ENCODE data around the gene GRIN2D. TPM values are rescaled to one million over a fixed set of nuclear protein-coding genes. Genes with fewer than 3 reads are reported as not detected.

The GRIN2D gene
- total RNA-seq, 1 donor from 2014 or later = 0.34 TPM

GRCh38 chr19:48395499-48395898, 2.0 kb downstream of the GRIN2D start:
- Mint-ChIP-seq H3K4me1 (ENCODE audit: low read depth) (peaks cover 7% of the 10 kb centered on the region), H3K9me3 (ENCODE audit: low read depth) (peaks cover 2% of the 10 kb centered on the region), H3K4me3 (ENCODE audit: low read depth) (no peak overlapping the region), H3K27ac (no peak overlapping the region), H3K36me3 (ENCODE audit: insufficient read depth) (no peaks in the 10 kb centered on the region), H3K27me3 (peaks cover 60% of the 10 kb centered on the region)
- TF ChIP-seq CTCF (IDR thresholded peaks at IDR 0.05; ENCODE audit: unreplicated experiment) = no peak
- DNase-seq (ENCODE audit: low spot score, unreplicated experiment) = no peak

- Mint-ChIP-seq H3K9me3 (ENCODE audit: low read depth) (peaks cover 2% of the 10 kb centered on the region), H3K27me3 (peaks cover 60% of the 10 kb centered on the region), H3K4me3 (ENCODE audit: low read depth) (no peak overlapping the region), H3K4me1 (ENCODE audit: low read depth) (peaks cover 7% of the 10 kb centered on the region), H3K27ac (no peak overlapping the region), H3K36me3 (ENCODE audit: insufficient read depth) (no peaks in the 10 kb centered on the region)
- TF ChIP-seq CTCF (IDR thresholded peaks at IDR 0.05; ENCODE audit: unreplicated experiment) = no peak
- DNase-seq (ENCODE audit: low spot score, unreplicated experiment) = no peak
These were observed 2.8 kb downstream of the GRIN2D start for GRCh38 chr19:48396016-48396823.

GRCh38 chr19:48396824-48397176, 3.3 kb downstream of the GRIN2D start:
- Mint-ChIP-seq H3K4me1 (ENCODE audit: low read depth) (peaks cover 5% of the 10 kb centered on the region), H3K27me3 (peaks cover 58% of the 10 kb centered on the region), H3K4me3 (ENCODE audit: low read depth) (no peak overlapping the region), H3K36me3 (ENCODE audit: insufficient read depth) (no peaks in the 10 kb centered on the region), H3K27ac (no peak overlapping the region), H3K9me3 (ENCODE audit: low read depth) (peaks cover 2% of the 10 kb centered on the region)
- TF ChIP-seq CTCF (IDR thresholded peaks at IDR 0.05; ENCODE audit: unreplicated experiment) = no peak
- no peak for DNase-seq (ENCODE audit: low spot score, unreplicated experiment)

- peaks cover 2% of the 10 kb centered on the region for H3K9me3 Mint-ChIP-seq (ENCODE audit: low read depth)
- TF ChIP-seq CTCF (IDR thresholded peaks at IDR 0.05; ENCODE audit: unreplicated experiment) = no peak
- H3K4me3 Mint-ChIP-seq (ENCODE audit: low read depth) = peak overlapping the region; percentile 65
- H3K36me3 Mint-ChIP-seq (ENCODE audit: insufficient read depth) = no peaks in the 10 kb centered on the region
- peaks cover 56% of the 10 kb centered on the region for H3K27me3 Mint-ChIP-seq
- DNase-seq (ENCODE audit: low spot score, unreplicated experiment) = no peak
- H3K27ac Mint-ChIP-seq = peak overlapping the region; percentile 1
- H3K4me1 Mint-ChIP-seq (ENCODE audit: low read depth) = peaks cover 5% of the 10 kb centered on the region
These were observed 4.0 kb downstream of the GRIN2D start for GRCh38 chr19:48397263-48398101.

GRCh38 chr19:48398102-48398374, 4.6 kb downstream of the GRIN2D start:
- no peak for TF ChIP-seq CTCF (IDR thresholded peaks at IDR 0.05; ENCODE audit: unreplicated experiment)
- H3K27me3 Mint-ChIP-seq = peaks cover 50% of the 10 kb centered on the region
- H3K9me3 Mint-ChIP-seq (ENCODE audit: low read depth) = peaks cover 2% of the 10 kb centered on the region
- DNase-seq (ENCODE audit: low spot score, unreplicated experiment) = no peak
- H3K36me3 Mint-ChIP-seq (ENCODE audit: insufficient read depth) = no peaks in the 10 kb centered on the region
- peak overlapping the region; percentile 65 for H3K4me3 Mint-ChIP-seq (ENCODE audit: low read depth)
- no peak overlapping the region for H3K27ac Mint-ChIP-seq
- H3K4me1 Mint-ChIP-seq (ENCODE audit: low read depth) = peaks cover 5% of the 10 kb centered on the region

Data from progenitor cell of endocrine pancreas (in vitro differentiated cells).